Sigmoid colon (tissue), 7 donors: Measurements from ENCODE around the gene JMJD6. TPM values are rescaled to one million over a fixed set of nuclear protein-coding genes. Genes with fewer than 3 reads are reported as not detected.

Experiments
- DNase-seq: peaks from one replicate; pipeline ENCODE4 v3.0.0-alpha.2; 2019
- H3K27ac ChIP-seq, 4 donors: fragments of 200-600 bp; sonication (generic); one replicate each; pipeline ENCODE4 v1.5.1; 2016 to 2019; ENCODE audit warnings: mild to moderate bottlenecking in 1 of 4
- H3K27me3 ChIP-seq, 3 donors: fragments of 200-600 bp; sonication (generic); one replicate each; pipeline ENCODE4 v1.5.1; 2019; ENCODE audit warnings: mild to moderate bottlenecking in 1 of 3
- H3K36me3 ChIP-seq, 4 donors: fragments of 200-600 bp; sonication (generic); one replicate each; pipeline ENCODE4 v1.5.1; 2016 to 2019
- H3K4me1 ChIP-seq, 4 donors: fragments of 200-600 bp; sonication (generic); one replicate each; pipeline ENCODE4 v1.5.1; 2017 to 2019
- H3K4me3 ChIP-seq, 4 donors: fragments of 200-600 bp; sonication (generic); one replicate each; pipeline ENCODE4 v1.5.1; 2017 to 2019; ENCODE audit warnings: mild to moderate bottlenecking in 2 of 4, moderate library complexity in 1 of 4
- H3K9me3 ChIP-seq, 4 donors: fragments of 200-600 bp in 3 of 4; sonication (generic) in 3 of 4; one replicate each; pipeline versions ENCODE4 v1.5.1 to v1.6.1; 2013 to 2019
- EP300 ChIP-seq, 4 donors: sonication (generic); formaldehyde crosslinking; IDR thresholded peaks; one replicate each; pipeline ENCODE4 v1.6.1; 2017; ENCODE audit warnings: antibody characterized with exemption in 4 of 4
- POLR2A ChIP-seq, 2 donors: fragments of 450-650 bp; IDR thresholded peaks; one replicate each; pipeline ENCODE4 v1.6.1; 2016; ENCODE audit warnings: antibody characterized with exemption in 2 of 2, mild to moderate bottlenecking in 2 of 2, moderate library complexity in 2 of 2
- POLR2AphosphoS5 ChIP-seq, 4 donors: sonication (generic); formaldehyde crosslinking; IDR thresholded peaks; one replicate each; pipeline ENCODE4 v1.6.1; 2017; ENCODE audit warnings: antibody characterized with exemption in 4 of 4
- WGBS, 2 donors: extraction: QIAGEN DNeasy Blood & Tissue Kit; methylation state at CpG; one replicate each; pipeline ENCODE4 v1.1.7; 2013; 5-methylcytosine and 5-hydroxymethylcytosine counted together
- intact Hi-C: fragments of 100-400 bp; cut with DNase I; formaldehyde crosslinking; loops from one replicate; pipeline ENCODE4 v1.15.1; 2023
- polyA plus RNA-seq, 3 donors: library from polyadenylated mRNA; stranded (reverse); fragments of 200-250 nt; gene quantifications; one replicate each; pipeline ENCODE4 v1.2.3, GENCODE V29; 2013
- small RNA-seq, 3 donors: library from RNA; depleted of rRNA; stranded (forward); fragments of <200 nt; gene quantifications; one replicate each; pipeline ENCODE3, GENCODE V24; 2016
- total RNA-seq, 4 donors: library from RNA; depleted of rRNA; stranded (reverse); fragments of >200 nt; gene quantifications; one replicate each; pipeline ENCODE4 v1.1.0, GENCODE V29; 2016
- TF ChIP-seq, protein P1 (sequence below), 4 experiments: fragments of 450-650 bp in 3 of 4; fragments of 200-600 bp in 1 of 4; IDR thresholded peaks; one replicate each; pipeline ENCODE4 v1.5.1; 2016 to 2019; ENCODE audit warnings: antibody characterized with exemption in 4 of 4, mild to moderate bottlenecking in 3 of 4, moderate library complexity in 2 of 4
- donor health status: healthy with polysubstance abuse.
- donor health status: Bipolar disorder and iron deficiency.
- donor health status: healthy.

JMJD6 gene
- total and polyA plus RNA-seq, 7 donors, result 21.3 to 37.3 (median 24.8) TPM

DNA sequence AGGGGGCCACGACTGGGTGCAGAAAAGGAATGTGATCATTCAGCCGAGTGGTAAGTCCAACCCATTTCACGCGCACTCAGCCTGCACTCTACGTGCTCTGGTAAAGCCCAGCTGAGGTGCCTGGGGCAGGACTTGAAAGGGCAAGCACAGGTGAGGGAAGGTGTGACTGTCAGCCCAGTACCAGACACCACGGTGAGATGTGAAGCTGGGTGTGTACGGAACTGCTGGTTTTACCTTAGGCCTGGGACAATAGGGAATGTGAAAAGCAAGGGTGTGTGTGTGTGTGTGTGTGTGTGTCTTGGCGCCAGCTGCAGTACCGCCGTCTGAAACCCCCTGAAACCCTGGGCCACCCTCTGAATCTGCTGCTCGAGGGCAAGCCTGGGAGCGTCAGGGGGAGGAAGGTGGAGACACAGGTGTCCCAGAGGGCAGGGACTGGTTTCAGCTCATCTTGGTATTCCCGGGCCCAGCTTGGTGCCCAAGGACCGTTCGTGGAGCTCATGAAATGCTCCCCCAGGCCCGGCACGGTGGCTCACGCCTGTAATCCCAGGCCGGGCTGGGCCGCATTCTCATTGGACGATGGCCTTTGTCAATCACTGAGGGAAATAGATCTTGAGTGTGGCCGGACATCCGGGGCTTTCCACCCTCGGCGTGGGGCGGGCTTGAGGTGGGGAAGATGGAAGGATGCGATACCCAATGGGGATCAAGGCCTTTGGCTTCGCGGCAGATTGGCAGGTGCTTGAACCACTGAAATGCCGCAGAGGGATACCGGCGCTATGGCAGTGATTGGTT is 55.1 kb downstream of the JMJD6 start:
- Histone ChIP-seq H3K27ac (peak overlapping the region; percentile 81 to 90 (median 86)), H3K36me3 (peaks cover 0 to 9% (median 5%) of the 10 kb centered on the region in 4 donors), H3K4me3 (peak overlapping the region; percentile 41 to 65 (median 59)), H3K27me3 (no peaks in the 10 kb centered on the region), H3K4me1 (peaks cover 0 to 16% (median 10%) of the 10 kb centered on the region in 4 donors), H3K9me3 (no peaks in the 10 kb centered on the region)
- peak; percentile 100 for DNase-seq
- TF ChIP-seq EP300 (IDR thresholded peaks at IDR 0.05) (no peak), POLR2AphosphoS5 (IDR thresholded peaks at IDR 0.05) (peak; percentile 30 to 86 (median 78))
- intact Hi-C loops, result loop anchor here (5.0 kb wide), 2 partner anchors 41 to 114 kb away; partner anchors contain the start of gene MXRA7
- 5 to 16% methylated on average over 32 of the region's 32 CpGs for WGBS, 2 donors

DNA sequence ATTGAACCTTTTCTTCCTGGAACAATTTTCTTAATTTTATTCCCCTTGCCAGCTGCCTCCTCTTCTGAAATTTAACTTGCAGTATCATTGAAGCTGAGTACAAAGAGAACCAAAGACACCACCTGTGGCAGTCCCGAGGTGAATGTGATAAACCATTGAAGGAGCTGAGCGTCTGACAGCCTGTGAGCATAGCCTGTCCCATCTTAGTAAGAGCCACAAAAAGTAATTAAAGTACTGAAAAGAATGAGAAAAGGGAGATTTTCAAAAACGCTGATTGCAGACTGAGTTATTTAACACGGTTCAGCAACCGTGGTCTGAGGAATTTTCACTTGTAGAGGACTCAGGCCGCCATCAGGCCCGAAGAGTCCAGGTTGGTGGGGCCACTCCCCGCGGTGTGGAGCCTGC is 55.7 kb downstream of the JMJD6 start:
- intact Hi-C loops, result loop anchor here (5.0 kb wide), 2 partner anchors 42 to 113 kb away; partner anchors contain the start of gene MXRA7
- TF ChIP-seq EP300 (IDR thresholded peaks at IDR 0.05) (no peak), POLR2A (IDR thresholded peaks at IDR 0.05) (no peak), POLR2AphosphoS5 (IDR thresholded peaks at IDR 0.05) (no peak)
- TF ChIP-seq, protein P1, sequence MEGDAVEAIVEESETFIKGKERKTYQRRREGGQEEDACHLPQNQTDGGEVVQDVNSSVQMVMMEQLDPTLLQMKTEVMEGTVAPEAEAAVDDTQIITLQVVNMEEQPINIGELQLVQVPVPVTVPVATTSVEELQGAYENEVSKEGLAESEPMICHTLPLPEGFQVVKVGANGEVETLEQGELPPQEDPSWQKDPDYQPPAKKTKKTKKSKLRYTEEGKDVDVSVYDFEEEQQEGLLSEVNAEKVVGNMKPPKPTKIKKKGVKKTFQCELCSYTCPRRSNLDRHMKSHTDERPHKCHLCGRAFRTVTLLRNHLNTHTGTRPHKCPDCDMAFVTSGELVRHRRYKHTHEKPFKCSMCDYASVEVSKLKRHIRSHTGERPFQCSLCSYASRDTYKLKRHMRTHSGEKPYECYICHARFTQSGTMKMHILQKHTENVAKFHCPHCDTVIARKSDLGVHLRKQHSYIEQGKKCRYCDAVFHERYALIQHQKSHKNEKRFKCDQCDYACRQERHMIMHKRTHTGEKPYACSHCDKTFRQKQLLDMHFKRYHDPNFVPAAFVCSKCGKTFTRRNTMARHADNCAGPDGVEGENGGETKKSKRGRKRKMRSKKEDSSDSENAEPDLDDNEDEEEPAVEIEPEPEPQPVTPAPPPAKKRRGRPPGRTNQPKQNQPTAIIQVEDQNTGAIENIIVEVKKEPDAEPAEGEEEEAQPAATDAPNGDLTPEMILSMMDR (IDR thresholded peaks at IDR 0.05), result no peak
- peak overlapping the region; percentile 81 to 90 (median 86) for H3K27ac ChIP-seq
- DNase-seq, result no peak
- H3K4me3 ChIP-seq, result peak overlapping the region in 1 of 4 donors; percentile 65
- H3K36me3 ChIP-seq, result peaks cover 0 to 3% (median 2%) of the 10 kb centered on the region in 4 donors
- peaks cover 0 to 16% (median 10%) of the 10 kb centered on the region in 4 donors for H3K4me1 ChIP-seq
- 13 to 56% methylated on average over 9 of the region's 9 CpGs for WGBS, 2 donors
- no peaks in the 10 kb centered on the region for H3K9me3 ChIP-seq
- no peaks in the 10 kb centered on the region for H3K27me3 ChIP-seq

DNA sequence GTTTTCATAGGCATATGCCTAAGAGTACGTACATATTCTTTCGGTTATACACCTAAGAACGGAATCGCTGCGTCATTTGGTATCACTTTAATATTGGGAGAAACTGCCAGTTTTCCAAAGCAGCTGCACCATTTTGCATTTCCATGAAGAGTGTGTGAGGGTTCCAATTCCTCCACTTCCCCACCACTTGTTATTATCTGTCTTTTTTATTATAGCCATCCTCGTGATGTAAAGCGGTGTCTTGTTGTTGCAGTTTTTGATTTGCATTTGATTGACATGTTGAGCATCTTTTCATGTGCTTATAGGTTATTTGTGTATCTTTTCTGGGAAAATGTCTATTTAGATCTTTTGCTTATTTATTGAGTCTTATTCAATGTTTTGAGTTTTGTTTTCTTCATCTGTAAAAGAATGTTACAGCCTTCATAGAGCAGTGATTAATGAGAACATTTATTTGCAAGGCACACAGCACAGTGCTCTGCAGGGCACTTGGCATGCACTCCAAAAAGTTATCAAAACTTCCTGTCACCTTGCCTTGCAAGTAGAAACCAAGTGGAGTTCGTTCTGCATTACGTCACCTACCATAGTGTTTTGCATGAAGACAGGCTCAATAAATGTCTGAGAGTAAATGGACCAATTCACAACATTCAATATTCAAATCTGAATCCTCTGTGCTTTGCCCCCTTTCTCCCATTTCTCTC is 56.2 kb downstream of the JMJD6 start:
- Histone ChIP-seq H3K27ac (peak overlapping the region in 1 of 4 donors; percentile 81), H3K4me3 (no peak overlapping the region), H3K36me3 (no peaks in the 10 kb centered on the region), H3K27me3 (no peaks in the 10 kb centered on the region), H3K4me1 (peaks cover 0 to 16% (median 10%) of the 10 kb centered on the region in 4 donors), H3K9me3 (no peaks in the 10 kb centered on the region)
- peak; percentile 29 for DNase-seq
- no peak for TF ChIP-seq POLR2AphosphoS5 (IDR thresholded peaks at IDR 0.05)
- TF ChIP-seq EP300 (IDR thresholded peaks at IDR 0.05), result no peak
- no peak for TF ChIP-seq POLR2A (IDR thresholded peaks at IDR 0.05)
- TF ChIP-seq, protein P1 (IDR thresholded peaks at IDR 0.05), result no peak
- WGBS, 2 donors, result 66 to 81% methylated on average over 9 of the region's 9 CpGs
- intact Hi-C loops, result loop anchor here (5.0 kb wide), 2 partner anchors 42 to 113 kb away; partner anchors contain the start of gene MXRA7

Small RNAs within 50 kb of the gene (small RNA-seq; reads per million reads assigned to genes)
- gene AC005837.3, result 0 to 0.30 (median 0) reads per million in 3 donors
- gene RF02271, result 0 reads per million in 3 donors
- gene RNU6-97P, result 0 reads per million in 3 donors
- gene RNY4P36, result 0.06 to 0.32 (median 0.22) reads per million in 3 donors

Other genes starting within 250 kb of the JMJD6 start
- gene RHBDF2, start 225.2 kb downstream of the JMJD6 start, total RNA-seq, result 10 to 100 TPM in 3 of 4 donors, 1 to 10 TPM in 1; 7.9 to 27.6 (median 12.5) TPM
- 10 to 100 TPM in 1 of 3 donors, 1 to 10 TPM in 2; 1.2 to 35.7 (median 5.8) TPM for gene RHBDF2, start 225.2 kb downstream of the JMJD6 start, polyA plus RNA-seq
- gene CYGB, start 188.9 kb downstream of the JMJD6 start, total RNA-seq, result 10 to 100 TPM; 18.6 to 33.4 (median 19.3) TPM
- 10 to 100 TPM in 2 of 3 donors, 1 to 10 TPM in 1; 9.7 to 25.8 (median 10.1) TPM for gene CYGB, start 188.9 kb downstream of the JMJD6 start, polyA plus RNA-seq
- gene PRCD, start 186.6 kb downstream of the JMJD6 start, total RNA-seq, result 1 to 10 TPM; 1.1 to 6.1 (median 3.6) TPM
- 1 to 10 TPM in 2 of 3 donors, not detected in 1; 4.8 to 7.1 TPM for gene PRCD, start 186.6 kb downstream of the JMJD6 start, polyA plus RNA-seq
- 10 to 100 TPM in 1 of 4 donors, 1 to 10 TPM in 3; 4.1 to 16.4 (median 9.0) TPM for gene ST6GALNAC2, start 140.7 kb downstream of the JMJD6 start, total RNA-seq
- gene ST6GALNAC2, start 140.7 kb downstream of the JMJD6 start, polyA plus RNA-seq, result 1 to 10 TPM; 3.3 to 5.4 (median 3.5) TPM
- 1 to 10 TPM in 2 of 4 donors, under 1 TPM in 2; 0.81 to 4.6 (median 2.2) TPM for gene ST6GALNAC1, start 82.8 kb downstream of the JMJD6 start, total RNA-seq
- 100 to 1,000 TPM; 104 to 146 (median 109) TPM for gene ST6GALNAC1, start 82.8 kb downstream of the JMJD6 start, polyA plus RNA-seq
- gene MXRA7, start 15.6 kb downstream of the JMJD6 start, total RNA-seq, result 100 to 1,000 TPM; 327 to 428 (median 348) TPM
- 100 to 1,000 TPM in 1 of 3 donors, 10 to 100 TPM in 1, 1 to 10 TPM in 1; 8.3 to 109 (median 35.3) TPM for gene MXRA7, start 15.6 kb downstream of the JMJD6 start, polyA plus RNA-seq
- gene METTL23, start 233 bp upstream of the JMJD6 start, total RNA-seq, result 10 to 100 TPM; 13.6 to 32.5 (median 20.8) TPM
- 10 to 100 TPM; 25.7 to 34.8 (median 33.6) TPM for gene METTL23, start 233 bp upstream of the JMJD6 start, polyA plus RNA-seq
- gene SRSF2, start 10.7 kb upstream of the JMJD6 start, total RNA-seq, result 100 to 1,000 TPM; 123 to 229 (median 129) TPM
- 100 to 1,000 TPM in 2 of 3 donors, 10 to 100 TPM in 1; 87.9 to 187 (median 107) TPM for gene SRSF2, start 10.7 kb upstream of the JMJD6 start, polyA plus RNA-seq
- 10 to 100 TPM; 27.5 to 46.2 (median 41.7) TPM for gene MFSD11, start 11.5 kb upstream of the JMJD6 start, total RNA-seq
- 10 to 100 TPM in 1 of 3 donors, 1 to 10 TPM in 2; 6.6 to 22.1 (median 6.9) TPM for gene MFSD11, start 11.5 kb upstream of the JMJD6 start, polyA plus RNA-seq
- under 1 TPM; 0.16 to 0.83 (median 0.49) TPM for gene MGAT5B, start 141.8 kb upstream of the JMJD6 start, total RNA-seq
- gene MGAT5B, start 141.8 kb upstream of the JMJD6 start, polyA plus RNA-seq, result under 1 TPM in 1 of 3 donors, not detected in 2; 0.51 TPM